A549 (cell line): ENCODE results near the gene OPRL1. TPM values are rescaled to one million over a fixed set of nuclear protein-coding genes. Genes with fewer than 3 reads are reported as not detected.

Experiments used
- ATAC-seq, 2 experiments: fragments of 200-7000 bp in 1 of 2; fragments of >200 bp in 1 of 2; cut with Nextera tagmentation in 1 of 2; cut with Tn5 transposase in 1 of 2; 3 replicates each; pipeline versions ENCODE4 v1.8.0 to v1.9.1; 2018 to 2020; ENCODE audit warnings: mild to moderate bottlenecking in 1 of 2, moderate library complexity in 1 of 2
- CTCF ChIA-PET: fragments of 300-600 bp; sonication (Branson Sonifier 250); formaldehyde crosslinking; extraction: SDS; loops from one replicate; lab custom pipeline; 2021; ENCODE audit warnings: antibody characterized with exemption, inconsistent platforms; lab: Yijun Ruan, JAX
- POLR2A ChIA-PET: fragments of 350-600 bp; formaldehyde crosslinking; extraction: SDS; loops from one replicate; lab custom pipeline; 2021; ENCODE audit warnings: antibody characterized with exemption, inconsistent platforms; lab: Yijun Ruan, JAX
- DNase-seq, 2 experiments: peaks; one replicate each; pipeline versions ENCODE4 v3.0.0 to v3.0.0-alpha.2; 2011 to 2016; ENCODE audit warnings: low read depth in 1 of 2, low spot score in 1 of 2
- FAIRE-seq: peaks from 2 replicates; lab custom pipeline; 2011; peaks lifted over from hg19 to GRCh38; lab: Jason Lieb, UNC
- H3K27ac ChIP-seq, 2 experiments: fragments of >200 bp; sonication (Bioruptor Twin); formaldehyde crosslinking; 3 replicates each; pipeline ENCODE4 v1.5.1; 2016 to 2017
- H3K4me1 ChIP-seq: fragments of >200 bp; sonication (Bioruptor Twin); formaldehyde crosslinking; 3 replicates; pipeline ENCODE4 v1.6.1; 2016
- H3K4me2 ChIP-seq: fragments of >200 bp; sonication (Bioruptor Twin); formaldehyde crosslinking; 3 replicates; pipeline ENCODE4 v1.6.1; 2016
- H3K4me3 ChIP-seq: fragments of >200 bp; sonication (Bioruptor Twin); formaldehyde crosslinking; 3 replicates; pipeline ENCODE4 v1.5.1; 2016
- H3K9me3 ChIP-seq: fragments of >200 bp; sonication (Bioruptor Twin); formaldehyde crosslinking; 3 replicates; pipeline ENCODE4 v1.6.1; 2016
- ESRRA ChIP-seq: fragments of 150-350 bp; IDR thresholded peaks from 2 replicates; pipeline ENCODE4 v1.6.1; 2014; ENCODE audit warnings: mild to moderate bottlenecking, low read length, borderline replicate concordance
- HDAC2 ChIP-seq: fragments of 200-600 bp; sonication (generic); IDR thresholded peaks from 2 replicates; pipeline ENCODE4 v1.6.1; 2016
- HEYL ChIP-seq: fragments of 250-450 bp; sonication (Bioruptor Pico); IDR thresholded peaks from 2 replicates; pipeline ENCODE4 v1.8.0; 2021; ENCODE audit warnings: mild to moderate bottlenecking, moderate library complexity
- JUN ChIP-seq, 2 experiments: fragments of >200 bp; sonication (Bioruptor Twin); formaldehyde crosslinking; IDR thresholded peaks; 2 replicates in 1 of 2; 3 replicates in 1 of 2; pipeline ENCODE4 v1.6.1; 2016 to 2017
- KDM1A ChIP-seq: fragments of 200-600 bp; sonication (generic); IDR thresholded peaks from 2 replicates; pipeline ENCODE4 v1.6.1; 2016; ENCODE audit warnings: low read depth, mild to moderate bottlenecking
- MYC ChIP-seq: IDR thresholded peaks from 2 replicates; pipeline ENCODE4 v1.6.1; 2012; ENCODE audit warnings: mild to moderate bottlenecking, inconsistent platforms, low read length, improper control_type of control experiment, borderline replicate concordance
- NR3C1 ChIP-seq: fragments of >200 bp; sonication (Bioruptor Twin); formaldehyde crosslinking; IDR thresholded peaks from 3 replicates; pipeline ENCODE4 v1.6.1; 2017
- RFX5 ChIP-seq: fragments of 450-650 bp; IDR thresholded peaks from 2 replicates; pipeline ENCODE4 v1.7.1; 2014; ENCODE audit warnings: antibody characterized with exemption, mild to moderate bottlenecking, moderate library complexity
- ZSCAN20 ChIP-seq: fragments of 250-450 bp; sonication (Bioruptor Pico); IDR thresholded peaks from 2 replicates; pipeline ENCODE4 v1.8.0; 2022; ENCODE audit warnings: mild to moderate bottlenecking, moderate library complexity
- WGBS: methylation state at CpG from one replicate; pipeline ENCODE4 v1.1.6; 2017; ENCODE audit errors: missing lambda C conversion rate; 5-methylcytosine and 5-hydroxymethylcytosine counted together
- polyA plus RNA-seq, 4 experiments: library from polyadenylated mRNA; depleted of rRNA in 3 of 4; stranded (reverse); fragments of >200 nt; fragmentation: RNase III in 1 of 4; extraction: RNeasy Plus Mini Kit Qiagen cat#74134 plus additional on column Dnase treatment in 1 of 4; gene quantifications; 2 replicates in 3 of 4; 3 replicates in 1 of 4; pipeline ENCODE4 v1.2.3, GENCODE V29; 2011 to 2017
- TF ChIP-seq, protein P1 (sequence below): fragments of >200 bp; sonication (Bioruptor Twin); formaldehyde crosslinking; IDR thresholded peaks from 3 replicates; pipeline ENCODE4 v1.5.1; 2016
- TF ChIP-seq, protein P2 (sequence below): fragments of >200 bp; sonication (Bioruptor Twin); formaldehyde crosslinking; IDR thresholded peaks from 3 replicates; pipeline ENCODE4 v1.6.1; 2016
- TF ChIP-seq, protein P3 (sequence below): fragments of 150-350 bp; IDR thresholded peaks from 2 replicates; pipeline ENCODE4 v1.6.1; 2014; ENCODE audit warnings: low read depth, mild to moderate bottlenecking, low read length
- TF ChIP-seq, protein P4 (sequence below): fragments of 450-650 bp; IDR thresholded peaks from 2 replicates; pipeline ENCODE4 v1.6.1; 2014; ENCODE audit warnings: antibody characterized with exemption

Gene OPRL1
- polyA plus RNA-seq, 2 of the 4 experiments (the other 2 are of a cell fraction): 0.54 to 1.2 TPM

DNA sequence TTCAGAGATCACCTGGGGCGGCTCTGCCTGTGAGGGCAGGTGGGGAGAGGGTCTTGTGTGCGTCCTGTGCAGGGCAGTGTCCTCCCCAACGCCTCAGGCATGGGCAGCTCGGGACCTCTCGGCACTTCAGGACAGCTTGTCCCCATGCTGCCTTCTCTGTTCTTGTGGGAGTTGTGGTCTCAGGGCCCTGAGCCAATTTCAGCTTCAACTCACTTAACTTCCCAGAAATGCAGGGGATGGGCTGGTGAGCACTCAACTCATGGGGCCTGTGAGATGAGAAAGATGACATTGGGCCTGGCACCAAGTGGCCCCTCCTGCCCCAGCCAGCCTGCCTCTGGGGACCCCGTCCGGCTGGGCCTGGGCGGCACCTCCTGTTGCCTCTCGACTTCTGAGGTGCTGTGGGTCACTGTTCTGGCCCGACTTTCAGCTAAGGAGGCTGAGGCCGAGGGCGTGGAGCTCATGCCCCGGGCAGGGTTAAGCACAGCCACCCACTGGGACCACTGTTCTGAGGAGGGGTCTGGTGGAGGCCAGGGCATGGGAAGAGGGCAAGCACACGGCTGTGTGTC is 7.3 kb upstream of the OPRL1 start:
- H3K9me3 ChIP-seq: no peaks in the 10 kb centered on the region
- H3K4me2 ChIP-seq: no peak overlapping the region
- CTCF ChIA-PET: interaction anchor here (1.1 to 3.9 kb wide), 7 partner anchors 10 to 76 kb away, joined by 3 to 23 read pairs (median 4); partner anchors contain the start of gene LKAAEAR1
- H3K4me1 ChIP-seq: no peaks in the 10 kb centered on the region; the same call in 2 of the 3 replicates
- no peak for FAIRE-seq
- H3K4me3 ChIP-seq: no peak overlapping the region
- POLR2A ChIA-PET: no interaction called here
- no peak for TF ChIP-seq JUN (IDR thresholded peaks at IDR 0.05)
- no peak for TF ChIP-seq RFX5
- TF ChIP-seq, protein P1, sequence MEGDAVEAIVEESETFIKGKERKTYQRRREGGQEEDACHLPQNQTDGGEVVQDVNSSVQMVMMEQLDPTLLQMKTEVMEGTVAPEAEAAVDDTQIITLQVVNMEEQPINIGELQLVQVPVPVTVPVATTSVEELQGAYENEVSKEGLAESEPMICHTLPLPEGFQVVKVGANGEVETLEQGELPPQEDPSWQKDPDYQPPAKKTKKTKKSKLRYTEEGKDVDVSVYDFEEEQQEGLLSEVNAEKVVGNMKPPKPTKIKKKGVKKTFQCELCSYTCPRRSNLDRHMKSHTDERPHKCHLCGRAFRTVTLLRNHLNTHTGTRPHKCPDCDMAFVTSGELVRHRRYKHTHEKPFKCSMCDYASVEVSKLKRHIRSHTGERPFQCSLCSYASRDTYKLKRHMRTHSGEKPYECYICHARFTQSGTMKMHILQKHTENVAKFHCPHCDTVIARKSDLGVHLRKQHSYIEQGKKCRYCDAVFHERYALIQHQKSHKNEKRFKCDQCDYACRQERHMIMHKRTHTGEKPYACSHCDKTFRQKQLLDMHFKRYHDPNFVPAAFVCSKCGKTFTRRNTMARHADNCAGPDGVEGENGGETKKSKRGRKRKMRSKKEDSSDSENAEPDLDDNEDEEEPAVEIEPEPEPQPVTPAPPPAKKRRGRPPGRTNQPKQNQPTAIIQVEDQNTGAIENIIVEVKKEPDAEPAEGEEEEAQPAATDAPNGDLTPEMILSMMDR: no peak
- TF ChIP-seq, protein P2, sequence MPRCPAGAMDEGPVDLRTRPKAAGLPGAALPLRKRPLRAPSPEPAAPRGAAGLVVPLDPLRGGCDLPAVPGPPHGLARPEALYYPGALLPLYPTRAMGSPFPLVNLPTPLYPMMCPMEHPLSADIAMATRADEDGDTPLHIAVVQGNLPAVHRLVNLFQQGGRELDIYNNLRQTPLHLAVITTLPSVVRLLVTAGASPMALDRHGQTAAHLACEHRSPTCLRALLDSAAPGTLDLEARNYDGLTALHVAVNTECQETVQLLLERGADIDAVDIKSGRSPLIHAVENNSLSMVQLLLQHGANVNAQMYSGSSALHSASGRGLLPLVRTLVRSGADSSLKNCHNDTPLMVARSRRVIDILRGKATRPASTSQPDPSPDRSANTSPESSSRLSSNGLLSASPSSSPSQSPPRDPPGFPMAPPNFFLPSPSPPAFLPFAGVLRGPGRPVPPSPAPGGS: no peak
- no peak for TF ChIP-seq KDM1A
- TF ChIP-seq, protein P3, sequence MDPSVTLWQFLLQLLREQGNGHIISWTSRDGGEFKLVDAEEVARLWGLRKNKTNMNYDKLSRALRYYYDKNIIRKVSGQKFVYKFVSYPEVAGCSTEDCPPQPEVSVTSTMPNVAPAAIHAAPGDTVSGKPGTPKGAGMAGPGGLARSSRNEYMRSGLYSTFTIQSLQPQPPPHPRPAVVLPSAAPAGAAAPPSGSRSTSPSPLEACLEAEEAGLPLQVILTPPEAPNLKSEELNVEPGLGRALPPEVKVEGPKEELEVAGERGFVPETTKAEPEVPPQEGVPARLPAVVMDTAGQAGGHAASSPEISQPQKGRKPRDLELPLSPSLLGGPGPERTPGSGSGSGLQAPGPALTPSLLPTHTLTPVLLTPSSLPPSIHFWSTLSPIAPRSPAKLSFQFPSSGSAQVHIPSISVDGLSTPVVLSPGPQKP: no peak
- TF ChIP-seq ZSCAN20 (CRISPR knock-in tag): no peak
- TF ChIP-seq HEYL (CRISPR knock-in tag): no peak
- TF ChIP-seq ESRRA: no peak
- TF ChIP-seq, protein P4, sequence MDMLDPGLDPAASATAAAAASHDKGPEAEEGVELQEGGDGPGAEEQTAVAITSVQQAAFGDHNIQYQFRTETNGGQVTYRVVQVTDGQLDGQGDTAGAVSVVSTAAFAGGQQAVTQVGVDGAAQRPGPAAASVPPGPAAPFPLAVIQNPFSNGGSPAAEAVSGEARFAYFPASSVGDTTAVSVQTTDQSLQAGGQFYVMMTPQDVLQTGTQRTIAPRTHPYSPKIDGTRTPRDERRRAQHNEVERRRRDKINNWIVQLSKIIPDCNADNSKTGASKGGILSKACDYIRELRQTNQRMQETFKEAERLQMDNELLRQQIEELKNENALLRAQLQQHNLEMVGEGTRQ: no peak
- no peak for TF ChIP-seq HDAC2
- H3K27ac ChIP-seq: no peak overlapping the region
- DNase-seq: no peak
- 82% methylated on average over 11 of the region's 14 CpGs for WGBS
- ATAC-seq: no peak

DNA sequence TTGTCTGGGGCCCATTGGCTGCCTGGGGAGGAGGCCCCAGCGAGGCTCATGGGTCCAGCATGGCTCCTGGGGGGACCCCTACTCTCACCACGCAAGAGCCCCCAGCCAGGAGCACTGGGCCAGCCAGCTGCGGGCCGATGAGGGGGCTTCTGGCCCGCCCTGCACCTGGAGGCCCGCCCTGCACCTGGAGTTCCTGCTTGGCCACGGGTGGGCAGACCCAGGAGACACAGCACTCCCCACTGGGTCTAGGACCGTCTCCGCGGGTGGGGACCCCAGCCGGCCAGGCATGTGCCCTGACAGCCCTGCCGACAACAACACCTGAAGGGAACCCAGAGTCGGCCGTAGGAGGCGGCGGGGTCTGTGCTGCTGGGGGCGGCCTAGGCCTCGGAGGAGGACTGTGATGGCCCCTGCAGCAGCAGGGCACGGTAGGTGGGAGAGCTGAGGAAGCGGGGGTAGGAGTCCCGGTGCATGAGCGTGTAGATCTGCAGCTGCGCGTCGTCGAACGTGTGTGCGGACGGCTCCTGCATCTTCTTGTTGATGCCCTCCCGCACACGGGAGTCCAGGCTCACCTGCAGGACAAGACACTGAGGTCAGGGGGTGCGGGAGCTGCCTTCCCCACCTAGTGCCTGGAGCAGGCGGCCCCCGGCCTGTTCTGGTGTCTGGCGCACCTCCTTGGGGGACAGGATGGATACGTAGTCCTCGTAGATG is 6.3 kb upstream of the OPRL1 start:
- Histone ChIP-seq H3K4me3 (no peak overlapping the region), H3K27ac (no peak overlapping the region), H3K9me3 (no peaks in the 10 kb centered on the region), H3K4me2 (no peak overlapping the region)
- POLR2A ChIA-PET: no interaction called here
- FAIRE-seq (no peak), DNase-seq (no peak)
- TF ChIP-seq NR3C1 (no peak), MYC (no peak), ZSCAN20 (CRISPR knock-in tag) (no peak)
- TF ChIP-seq, protein P1: no peak
- TF ChIP-seq, all 56 proteins: peak for 0
- CTCF ChIA-PET: interaction anchor here (0.6 to 3.9 kb wide), 8 partner anchors 9 to 441 kb away, joined by 3 to 23 read pairs (median 5); partner anchors contain the start of gene LKAAEAR1
- peaks cover 9% of the 10 kb centered on the region for H3K4me1 ChIP-seq
- 96% methylated on average over 22 of the region's 37 CpGs for WGBS
- no peak for ATAC-seq
